ENCODE data around the gene IPCEF1.
"Not testable (repeated sequence)": the region's sequence is repeated elsewhere in the genome, so short reads cannot be mapped to it uniquely, and the experiment has no call there.

The IPCEF1 gene

GRCh38 chr6:154329350-154330170, 27.0 kb downstream of the IPCEF1 start:
- Histone ChIP-seq H3K4me3 (ENCODE audit: low read length, poor library complexity, severe bottlenecking) (no peak overlapping the region), H2AFZ (ENCODE audit: low read length) (no peak overlapping the region), H3K79me2 (ENCODE audit: insufficient read depth, low read length) (no peaks in the 10 kb centered on the region), H3K27me3 (ENCODE audit: insufficient read depth, low read length, poor library complexity, severe bottlenecking) (no peaks in the 10 kb centered on the region), H3K9me2 (replicated peaks; ENCODE audit: low read depth, low read length) (no peaks in the 10 kb centered on the region), H3K9me3 (ENCODE audit: insufficient read depth, low read depth, low read length) (no peaks in the 10 kb centered on the region), H3F3A (ENCODE audit: low read depth) (no peaks in the 10 kb centered on the region), H3K9ac (ENCODE audit: low read depth, low read length, poor library complexity, severe bottlenecking) (no peak overlapping the region), H4K20me1 (ENCODE audit: insufficient read depth, low read length, poor library complexity, severe bottlenecking) (no peaks in the 10 kb centered on the region), H3K36me3 (ENCODE audit: insufficient read depth, low read length) (no peaks in the 10 kb centered on the region), H3K4me2 (ENCODE audit: low read depth, low read length, poor library complexity, severe bottlenecking) (no peak overlapping the region), H3K4me1 (ENCODE audit: insufficient read depth, low read length, poor library complexity, severe bottlenecking) (no peaks in the 10 kb centered on the region)
- no peak for TF ChIP-seq EZH2phosphoT487 (IDR thresholded peaks at IDR 0.05; ENCODE audit: borderline replicate concordance)
- TF ChIP-seq CTCF (conservative IDR thresholded peaks at IDR 0.05; ENCODE audit: low read length) = no peak

GRCh38 chr6:154327313-154327712, 29.3 kb downstream of the IPCEF1 start:
- H3K36me3 ChIP-seq (ENCODE audit: insufficient read depth, low read length); H3K27me3 ChIP-seq (ENCODE audit: insufficient read depth, low read length, poor library complexity, severe bottlenecking); H3F3A ChIP-seq (ENCODE audit: low read depth); H3K9me3 ChIP-seq (ENCODE audit: insufficient read depth, low read depth, low read length); H3K4me2 ChIP-seq (ENCODE audit: low read depth, low read length, poor library complexity, severe bottlenecking); H3K9ac ChIP-seq (ENCODE audit: low read depth, low read length, poor library complexity, severe bottlenecking); H3K4me3 ChIP-seq (ENCODE audit: low read length, poor library complexity, severe bottlenecking); H3K79me2 ChIP-seq (ENCODE audit: insufficient read depth, low read length); H3K9me2 ChIP-seq (replicated peaks; ENCODE audit: low read depth, low read length); H3K4me1 ChIP-seq (ENCODE audit: insufficient read depth, low read length, poor library complexity, severe bottlenecking); H2AFZ ChIP-seq (ENCODE audit: low read length); H4K20me1 ChIP-seq (ENCODE audit: insufficient read depth, low read length, poor library complexity, severe bottlenecking): not testable (repeated sequence)

- H4K20me1 ChIP-seq (ENCODE audit: insufficient read depth, low read length, poor library complexity, severe bottlenecking) = no peaks in the 10 kb centered on the region
- H3K4me3 ChIP-seq (ENCODE audit: low read length, poor library complexity, severe bottlenecking) = no peak overlapping the region
- H3K9ac ChIP-seq (ENCODE audit: low read depth, low read length, poor library complexity, severe bottlenecking) = no peak overlapping the region
- TF ChIP-seq EZH2phosphoT487 (IDR thresholded peaks at IDR 0.05; ENCODE audit: borderline replicate concordance) (no peak), CTCF (conservative IDR thresholded peaks at IDR 0.05; ENCODE audit: low read length) (no peak)
- H3K9me3 ChIP-seq (ENCODE audit: insufficient read depth, low read depth, low read length) = no peaks in the 10 kb centered on the region
- H3K4me1 ChIP-seq (ENCODE audit: insufficient read depth, low read length, poor library complexity, severe bottlenecking) = no peaks in the 10 kb centered on the region
- no peaks in the 10 kb centered on the region for H3F3A ChIP-seq (ENCODE audit: low read depth)
- H3K79me2 ChIP-seq (ENCODE audit: insufficient read depth, low read length) = no peaks in the 10 kb centered on the region
- H3K4me2 ChIP-seq (ENCODE audit: low read depth, low read length, poor library complexity, severe bottlenecking) = no peak overlapping the region
- no peaks in the 10 kb centered on the region for H3K27me3 ChIP-seq (ENCODE audit: insufficient read depth, low read length, poor library complexity, severe bottlenecking)
- no peaks in the 10 kb centered on the region for H3K36me3 ChIP-seq (ENCODE audit: insufficient read depth, low read length)
- H2AFZ ChIP-seq (ENCODE audit: low read length) = no peak overlapping the region
- no peaks in the 10 kb centered on the region for H3K9me2 ChIP-seq (replicated peaks; ENCODE audit: low read depth, low read length)
Observed at GRCh38 chr6:154325142-154325541, 31.5 kb downstream of the IPCEF1 start.

- H3F3A ChIP-seq (ENCODE audit: low read depth) = no peaks in the 10 kb centered on the region
- H3K4me3 ChIP-seq (ENCODE audit: low read length, poor library complexity, severe bottlenecking) = no peak overlapping the region
- no peaks in the 10 kb centered on the region for H4K20me1 ChIP-seq (ENCODE audit: insufficient read depth, low read length, poor library complexity, severe bottlenecking)
- H3K36me3 ChIP-seq (ENCODE audit: insufficient read depth, low read length) = no peaks in the 10 kb centered on the region
- no peaks in the 10 kb centered on the region for H3K4me1 ChIP-seq (ENCODE audit: insufficient read depth, low read length, poor library complexity, severe bottlenecking)
- H3K9me3 ChIP-seq (ENCODE audit: insufficient read depth, low read depth, low read length) = no peaks in the 10 kb centered on the region
- H3K4me2 ChIP-seq (ENCODE audit: low read depth, low read length, poor library complexity, severe bottlenecking) = no peak overlapping the region
- no peaks in the 10 kb centered on the region for H3K79me2 ChIP-seq (ENCODE audit: insufficient read depth, low read length)
- H3K9ac ChIP-seq (ENCODE audit: low read depth, low read length, poor library complexity, severe bottlenecking) = no peak overlapping the region
- H2AFZ ChIP-seq (ENCODE audit: low read length) = no peak overlapping the region
- TF ChIP-seq EZH2phosphoT487 (IDR thresholded peaks at IDR 0.05; ENCODE audit: borderline replicate concordance) (no peak), CTCF (conservative IDR thresholded peaks at IDR 0.05; ENCODE audit: low read length) (no peak)
- H3K9me2 ChIP-seq (replicated peaks; ENCODE audit: low read depth, low read length) = no peaks in the 10 kb centered on the region
- no peaks in the 10 kb centered on the region for H3K27me3 ChIP-seq (ENCODE audit: insufficient read depth, low read length, poor library complexity, severe bottlenecking)
Observed at GRCh38 chr6:154320181-154320580, 36.4 kb downstream of the IPCEF1 start.
